ACHN (cell line): ENCODE measurements around the gene LRRC27.
"Not testable (repeated sequence)": the region's sequence is repeated elsewhere in the genome, so short reads cannot be mapped to it uniquely, and the experiment has no call there.

Experiments used
- DNase-seq: peaks from one replicate; pipeline ENCODE4 v3.0.0-alpha.2; 2015
- in situ Hi-C: cut with HindIII; loops from 2 replicates; pipeline ENCODE4 v1.10.0; 2017; ENCODE audit warnings: low sequenced_read_pairs, low pct_ligation_motif_present, low pct_unique_long_range_greater_than_20kb

LRRC27 gene

GRCh38 chr10:132377326-132377725 lies 45.3 kb downstream of the LRRC27 start:
- DNase-seq, result no peak
- in situ Hi-C loops, result no loop called here

GRCh38 chr10:132379026-132379425 lies 47.0 kb downstream of the LRRC27 start:
- DNase-seq, in situ Hi-C loops: not testable (repeated sequence)

GRCh38 chr10:132380986-132381385 lies 49.0 kb downstream of the LRRC27 start:
- DNase-seq, in situ Hi-C loops: not testable (repeated sequence)

- DNase-seq, result no peak
- in situ Hi-C loops, result no loop called here
These were observed 49.7 kb downstream of the LRRC27 start for GRCh38 chr10:132381741-132382140.

GRCh38 chr10:132382231-132382922 lies 50.4 kb downstream of the LRRC27 start:
- no peak for DNase-seq
- in situ Hi-C loops, result no loop called here

- in situ Hi-C loops, result no loop called here
- no peak for DNase-seq
These were observed 51.1 kb downstream of the LRRC27 start for GRCh38 chr10:132383101-132383500.

GRCh38 chr10:132383751-132384196 lies 51.8 kb downstream of the LRRC27 start:
- DNase-seq, result no peak
- in situ Hi-C loops, result no loop called here

- in situ Hi-C loops, result no loop called here
- DNase-seq, result no peak
These were observed 52.8 kb downstream of the LRRC27 start for GRCh38 chr10:132384618-132385388.

- in situ Hi-C loops, result no loop called here
These were observed 53.3 kb downstream of the LRRC27 start for GRCh38 chr10:132385389-132385667.

GRCh38 chr10:132385721-132386418 lies 53.9 kb downstream of the LRRC27 start:
- no peak for DNase-seq
- in situ Hi-C loops, result no loop called here

More at GRCh38 chr10:132385389-132385667, 53.3 kb downstream of the LRRC27 start:
- DNase-seq, result no peak

GRCh38 chr10:132386419-132386831 lies 54.4 kb downstream of the LRRC27 start:
- DNase-seq, result no peak
- in situ Hi-C loops, result no loop called here

- in situ Hi-C loops, DNase-seq: not testable (repeated sequence)
These were observed 54.9 kb downstream of the LRRC27 start for GRCh38 chr10:132386896-132387295.

GRCh38 chr10:132387764-132388210 lies 55.8 kb downstream of the LRRC27 start:
- peak; percentile 53 for DNase-seq
- in situ Hi-C loops, result no loop called here

- in situ Hi-C loops, result no loop called here
- DNase-seq, result peak; percentile 11
These were observed 57.0 kb downstream of the LRRC27 start for GRCh38 chr10:132388891-132389432.

GRCh38 chr10:132389433-132390169 lies 57.6 kb downstream of the LRRC27 start:
- in situ Hi-C loops, result no loop called here
- DNase-seq, result no peak

- no peak for DNase-seq
- in situ Hi-C loops, result no loop called here
These were observed 58.4 kb downstream of the LRRC27 start for GRCh38 chr10:132390170-132390920.

GRCh38 chr10:132390921-132391675 lies 59.1 kb downstream of the LRRC27 start:
- in situ Hi-C loops, result no loop called here
- no peak for DNase-seq
